Stimulated activated CD8-positive, alpha-beta memory T cell treated with anti-CD3 and anti-CD28 coated beads, Interleukin-15, amount 100 ng/mL, for 1 hour (primary cell): Measurements from ENCODE around the gene SENP6.

Source experiments
- DNase-seq: peaks from one replicate; pipeline ENCODE4 v3.0.0-alpha.2; 2020; ENCODE audit warnings: low read depth

SENP6 gene

DNA sequence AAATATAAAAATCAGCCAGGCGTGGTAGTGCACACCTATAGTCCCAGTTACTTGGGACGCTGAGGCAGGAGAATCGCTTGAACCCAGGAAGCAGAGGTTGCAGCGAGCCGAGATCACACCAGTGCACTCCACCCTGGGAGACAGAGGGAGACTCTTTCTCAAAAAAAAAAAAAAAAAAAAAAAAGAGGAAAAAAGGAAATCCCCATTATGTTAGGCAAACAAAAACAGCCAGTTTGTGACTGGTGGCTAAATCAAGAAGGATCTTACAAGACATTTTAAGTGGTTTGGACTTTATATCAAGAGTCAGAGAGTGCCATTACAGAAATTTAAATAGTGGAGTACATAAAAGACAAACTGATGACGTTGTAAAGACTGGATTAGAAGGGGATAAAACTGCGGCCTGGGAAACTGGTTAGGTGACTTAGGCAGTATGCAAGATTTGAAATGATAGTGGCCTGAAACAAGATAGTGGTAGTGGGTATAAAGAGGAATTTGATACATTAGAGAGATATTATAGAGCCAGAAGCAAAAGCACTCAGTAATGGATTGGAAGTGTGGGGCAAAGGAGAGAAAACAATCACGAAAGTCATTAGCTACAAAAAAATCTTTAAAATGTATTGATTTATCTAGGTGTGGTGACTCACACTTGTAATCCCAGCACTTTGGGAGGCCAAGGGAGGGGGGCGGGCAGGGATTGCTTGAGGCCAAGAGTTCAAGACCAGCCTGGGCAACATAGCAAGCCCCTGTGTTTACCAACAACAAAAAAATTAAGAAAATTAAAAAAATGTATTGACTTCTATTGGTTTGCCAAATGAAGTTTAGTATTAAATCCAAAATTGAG, 145.7 kb downstream of the SENP6 start:
- no peak for DNase-seq

GRCh38 chr6:75748003-75748742, 146.5 kb downstream of the SENP6 start:
- no peak for DNase-seq

- DNase-seq, result peak; percentile 0
Observed at GRCh38 chr6:75748743-75749538, 147.3 kb downstream of the SENP6 start, which contains the start of gene MYO6. MYO6 (plus strand) TSS chr6:75749239; CDS start chr6:75817548, 68,309 bp downstream.

DNA sequence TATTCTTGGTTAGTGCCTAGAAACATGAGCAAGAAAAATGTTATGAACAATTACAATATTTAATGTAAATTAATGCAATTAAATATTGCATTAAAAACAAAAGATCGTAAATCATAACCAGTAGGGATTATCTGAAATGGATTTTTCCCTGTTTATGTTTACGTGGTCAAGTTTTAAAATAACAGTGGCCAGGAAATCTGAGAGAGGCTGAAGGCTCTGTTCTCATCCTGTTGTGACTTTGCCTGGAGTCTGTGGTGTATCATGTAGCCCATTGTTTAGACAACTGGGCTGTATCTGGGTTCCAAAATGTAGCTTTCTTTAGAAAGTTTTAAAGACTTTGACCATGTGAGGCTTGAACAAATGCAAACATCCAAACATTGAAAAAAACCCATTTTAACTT, 149.8 kb downstream of the SENP6 start:
- no peak for DNase-seq

GRCh38 chr6:75752365-75752764, 150.7 kb downstream of the SENP6 start:
- DNase-seq, result no peak

DNA sequence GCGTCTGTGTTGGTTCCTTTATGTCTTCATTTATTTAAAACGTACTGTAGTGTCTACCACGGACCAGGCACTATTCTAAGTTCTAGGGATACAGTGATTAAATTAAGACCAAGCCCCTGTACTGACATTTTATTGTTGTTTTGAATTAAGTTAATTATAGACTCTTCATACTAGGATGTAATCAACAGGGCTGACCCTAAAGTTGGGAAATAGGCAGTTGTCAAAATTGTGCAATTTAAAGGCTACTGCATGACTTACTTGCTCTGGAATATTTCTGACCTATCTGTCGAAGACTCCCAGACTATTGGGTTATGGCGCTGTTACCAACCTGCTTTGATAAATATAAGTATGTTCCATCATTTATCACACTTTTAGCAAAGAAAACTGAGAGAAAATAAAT, 154.0 kb downstream of the SENP6 start:
- no peak for DNase-seq

DNA sequence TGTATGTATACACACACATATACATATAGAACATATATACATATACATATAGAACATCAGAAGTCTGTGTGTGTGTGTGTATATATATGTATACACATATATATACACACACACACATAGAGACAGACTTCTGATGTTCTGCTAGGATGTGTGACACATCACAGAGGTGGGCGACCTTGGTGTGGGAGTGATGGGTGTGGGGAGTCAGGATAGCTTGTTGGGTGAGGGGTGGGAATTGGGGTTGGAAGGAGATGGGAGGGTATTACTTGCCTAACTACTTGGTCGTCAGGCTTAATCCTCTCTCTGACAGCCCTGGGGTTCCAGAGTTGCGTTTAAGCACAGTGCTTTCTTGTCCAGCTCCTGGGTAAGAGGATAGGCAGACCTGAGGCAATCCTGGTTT, 155.6 kb downstream of the SENP6 start:
- no peak for DNase-seq

DNA sequence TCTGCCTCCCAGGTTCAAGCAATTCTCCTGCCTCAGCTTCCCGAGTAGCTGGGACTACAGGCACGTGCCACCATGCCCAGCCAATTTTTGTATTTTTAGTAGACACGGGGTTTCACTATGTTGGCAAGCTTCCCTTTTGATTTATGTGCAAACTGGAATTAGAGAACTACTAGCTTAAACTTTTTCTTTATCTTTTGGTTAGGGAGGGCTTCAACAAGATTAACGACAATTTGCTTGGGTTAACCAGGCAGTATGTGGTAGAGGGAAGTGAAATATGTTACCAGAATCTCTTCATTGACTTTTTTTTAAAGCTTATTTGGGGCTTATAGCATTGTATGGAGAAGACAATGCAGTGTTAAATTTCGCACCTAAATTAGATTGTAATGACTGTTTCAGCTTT, 156.4 kb downstream of the SENP6 start:
- no peak for DNase-seq

DNA sequence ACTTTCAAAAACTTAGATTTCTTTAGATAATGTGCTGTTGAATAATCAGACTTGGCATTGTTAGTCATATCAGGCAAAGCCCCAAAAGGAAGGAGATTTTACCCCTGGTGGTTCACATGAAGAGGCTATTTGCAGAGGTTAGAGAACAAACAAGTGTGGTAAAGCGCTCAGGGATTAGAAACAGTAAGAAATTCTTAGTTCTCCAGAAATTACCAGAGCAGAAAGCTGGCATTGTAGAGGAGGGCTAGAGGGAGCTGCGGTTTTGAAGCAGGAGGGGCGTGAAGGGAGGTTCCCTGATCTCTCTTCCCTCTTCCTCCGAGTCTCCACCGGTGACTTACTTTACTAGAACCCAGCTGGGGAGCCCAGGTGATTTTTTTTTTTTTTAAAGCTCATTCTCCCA, 157.5 kb downstream of the SENP6 start:
- DNase-seq, result no peak

DNA sequence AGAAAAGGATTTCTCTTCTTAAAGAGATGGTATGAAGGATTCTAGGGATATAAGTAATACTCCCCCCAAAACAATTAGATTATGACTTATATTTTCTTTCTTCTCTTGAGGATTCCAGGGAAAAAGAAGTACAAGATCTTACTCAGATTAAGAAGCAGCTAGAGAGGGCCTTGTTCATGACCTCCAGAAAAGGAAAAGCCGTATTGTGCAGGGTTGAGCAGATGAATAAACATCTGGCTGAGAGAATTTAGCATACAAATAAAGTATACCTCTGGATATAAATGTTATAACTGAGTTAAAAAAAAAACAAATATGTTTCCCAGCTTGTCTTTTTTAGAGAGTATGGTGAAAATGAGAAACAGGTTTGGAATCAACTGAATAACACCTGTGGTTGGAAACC, 158.6 kb downstream of the SENP6 start:
- DNase-seq, result no peak

- no peak for DNase-seq
Observed at GRCh38 chr6:75761489-75761888, 159.8 kb downstream of the SENP6 start.

GRCh38 chr6:75762063-75762462, 160.4 kb downstream of the SENP6 start:
- no peak for DNase-seq

- DNase-seq, result no peak
Observed at GRCh38 chr6:75766387-75766786, 164.7 kb downstream of the SENP6 start.
